ENCODE data around the gene MST1.

Gene MST1

GRCh38 chr3:49680493-49681231, 8.6 kb downstream of the MST1 start:
- FAIRE-seq = no peak

DNA sequence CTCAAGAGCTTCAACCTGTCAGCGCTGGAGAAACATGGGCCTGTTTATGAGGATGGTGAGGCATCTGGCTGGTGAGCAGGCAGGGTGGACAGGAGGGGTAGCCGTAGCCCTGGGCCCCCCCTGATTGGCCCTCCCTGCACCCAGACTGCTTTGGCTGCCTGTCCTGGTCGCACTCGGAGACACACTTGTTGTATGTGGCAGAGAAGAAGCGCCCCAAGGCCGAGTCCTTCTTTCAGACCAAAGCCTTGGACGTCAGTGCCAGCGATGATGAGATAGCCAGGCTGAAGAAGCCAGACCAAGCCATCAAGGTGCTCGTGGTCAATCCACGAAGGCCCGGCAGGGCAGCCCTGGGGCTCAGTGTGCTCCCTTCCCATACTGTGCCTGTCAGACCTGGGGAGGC, 13.4 kb downstream of the MST1 start:
- no peak for FAIRE-seq
- DNase-seq (ENCODE audit: low spot score) = no peak

More at GRCh38 chr3:49680493-49681231, 8.6 kb downstream of the MST1 start:
- DNase-seq (ENCODE audit: low spot score) = no peak

DNA sequence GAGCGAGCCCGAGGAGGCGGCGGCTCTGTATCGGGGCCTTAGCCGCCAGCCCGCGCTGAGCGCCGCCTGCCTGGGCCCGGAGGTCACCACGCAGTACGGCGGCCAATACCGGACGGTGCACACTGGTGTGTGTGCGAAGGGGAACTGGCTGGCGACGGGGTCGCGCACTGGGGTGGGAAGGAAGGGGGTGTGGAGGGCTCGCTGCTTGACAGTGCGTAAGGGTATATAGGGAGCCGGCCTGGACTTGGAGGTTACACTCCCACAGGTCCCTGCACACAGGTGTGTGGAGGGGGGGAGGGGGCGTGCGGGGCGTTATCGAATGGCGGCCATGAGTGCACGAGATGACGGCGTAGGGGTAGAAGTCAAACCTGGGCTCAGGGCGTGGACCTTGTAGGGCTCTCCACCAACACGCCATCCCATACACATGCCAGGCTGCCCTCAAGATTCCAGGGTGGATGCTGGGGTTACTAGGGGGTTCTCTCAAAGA, 14.7 kb downstream of the MST1 start:
- peak; percentile 68 for FAIRE-seq
- DNase-seq (ENCODE audit: low spot score) = no peak

GRCh38 chr3:49673715-49674496, 15.4 kb downstream of the MST1 start, which contains the start of gene APEH:
TSS of gene APEH (plus strand) at chr3:49674351. CDS start at chr3:49674402, 51 bp downstream.
- FAIRE-seq (peak; percentile 97), DNase-seq (ENCODE audit: low spot score) (peak; percentile 98)

- FAIRE-seq (no peak), DNase-seq (ENCODE audit: low spot score) (peak; percentile 39)
These were observed 16.1 kb downstream of the MST1 start for GRCh38 chr3:49673121-49673714.

DNA sequence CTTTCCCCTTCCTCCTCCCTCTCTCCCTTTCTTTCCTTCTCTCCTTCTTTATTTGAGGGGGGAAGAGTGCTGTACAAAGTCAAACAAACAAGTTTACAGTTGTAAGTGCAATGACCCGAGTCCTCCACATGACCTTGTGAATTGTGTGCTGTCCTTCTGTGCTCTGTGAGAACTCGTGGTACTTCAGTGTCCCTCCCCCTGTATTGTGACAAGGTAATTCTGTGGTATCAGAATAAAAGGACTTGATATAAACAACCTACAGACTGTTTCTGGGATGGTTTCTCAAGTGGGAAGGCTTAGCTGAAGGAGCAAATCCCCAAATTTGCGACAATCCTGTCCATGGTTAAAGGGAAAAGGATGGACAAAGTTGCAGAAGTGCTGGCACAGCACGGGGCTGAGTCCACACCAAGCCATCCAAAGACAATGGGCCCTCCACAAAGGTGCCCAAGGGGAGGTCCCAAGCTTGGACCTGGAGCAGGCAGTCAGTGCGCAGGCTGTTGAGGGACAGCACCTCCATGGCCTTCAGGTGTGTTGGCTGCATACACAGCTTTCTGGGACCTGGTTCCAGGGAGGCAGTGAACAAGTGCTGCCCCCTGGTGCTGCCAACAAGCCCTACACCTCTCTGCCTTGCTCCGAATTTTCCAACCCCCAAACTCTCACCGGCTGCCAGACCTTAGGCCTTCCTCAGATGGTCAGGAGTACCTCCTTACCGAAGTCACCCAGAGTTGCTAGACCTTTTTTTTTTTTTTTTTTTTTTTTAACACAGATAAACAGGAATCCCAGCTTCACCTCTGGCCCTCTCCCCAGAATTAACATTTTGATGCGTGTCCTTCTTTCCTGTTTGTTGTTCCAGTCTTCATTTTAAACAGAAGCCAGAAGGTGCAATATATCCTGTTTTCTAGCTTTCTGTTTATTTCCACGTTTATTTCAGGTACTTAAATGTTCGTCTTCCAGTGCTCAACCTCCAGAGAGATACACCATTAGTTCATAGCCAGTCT, 17.7 kb downstream of the MST1 start:
- FAIRE-seq = peak; percentile 92
- DNase-seq (ENCODE audit: low spot score) = peak; percentile 82

DNA sequence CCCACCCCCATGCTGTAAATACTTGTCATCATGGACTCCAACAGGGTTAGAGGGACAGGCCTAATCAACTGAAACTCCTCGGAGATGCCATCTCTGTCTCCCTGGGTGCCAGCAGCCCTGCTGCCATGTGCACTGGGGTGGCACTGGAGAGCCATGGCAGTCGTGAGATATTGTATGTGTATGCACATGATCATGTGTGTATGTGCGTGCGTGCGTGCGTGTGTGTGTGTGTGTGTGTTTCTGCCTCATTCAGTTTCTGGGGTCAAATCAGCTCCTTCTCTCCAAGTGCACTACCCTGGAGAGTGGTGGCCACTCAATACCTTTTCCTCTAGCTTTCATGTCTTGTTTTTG, 18.4 kb downstream of the MST1 start:
- DNase-seq (ENCODE audit: low spot score) = no peak
- no peak for FAIRE-seq

DNA sequence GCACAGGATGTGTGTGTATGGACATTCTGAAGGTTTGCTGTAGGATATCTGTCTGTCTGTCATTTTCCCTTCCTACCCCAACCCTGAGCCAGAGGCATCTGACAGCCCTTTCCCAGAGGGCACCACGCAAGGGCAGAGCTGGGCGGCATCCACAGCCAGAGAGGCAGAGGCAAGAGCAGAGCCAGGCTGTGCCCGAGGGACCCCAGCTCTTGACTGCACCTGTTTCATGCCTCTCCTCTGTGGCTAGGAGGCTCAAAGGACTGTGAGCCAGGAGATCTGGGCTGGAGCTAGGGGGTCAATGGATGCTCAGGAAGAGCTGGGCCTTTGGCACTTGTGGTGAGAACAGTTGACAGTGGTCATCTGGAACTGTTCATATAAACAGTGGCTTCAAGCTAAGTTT, 19.9 kb downstream of the MST1 start:
- FAIRE-seq (no peak), DNase-seq (ENCODE audit: low spot score) (no peak)

GRCh38 chr3:49668861-49669260, 20.4 kb downstream of the MST1 start:
- FAIRE-seq (peak; percentile 52), DNase-seq (ENCODE audit: low spot score) (peak; percentile 61)

GRCh38 chr3:49668414-49668797, 20.9 kb downstream of the MST1 start:
- FAIRE-seq (peak; percentile 61), DNase-seq (ENCODE audit: low spot score) (peak; percentile 40)

DNA sequence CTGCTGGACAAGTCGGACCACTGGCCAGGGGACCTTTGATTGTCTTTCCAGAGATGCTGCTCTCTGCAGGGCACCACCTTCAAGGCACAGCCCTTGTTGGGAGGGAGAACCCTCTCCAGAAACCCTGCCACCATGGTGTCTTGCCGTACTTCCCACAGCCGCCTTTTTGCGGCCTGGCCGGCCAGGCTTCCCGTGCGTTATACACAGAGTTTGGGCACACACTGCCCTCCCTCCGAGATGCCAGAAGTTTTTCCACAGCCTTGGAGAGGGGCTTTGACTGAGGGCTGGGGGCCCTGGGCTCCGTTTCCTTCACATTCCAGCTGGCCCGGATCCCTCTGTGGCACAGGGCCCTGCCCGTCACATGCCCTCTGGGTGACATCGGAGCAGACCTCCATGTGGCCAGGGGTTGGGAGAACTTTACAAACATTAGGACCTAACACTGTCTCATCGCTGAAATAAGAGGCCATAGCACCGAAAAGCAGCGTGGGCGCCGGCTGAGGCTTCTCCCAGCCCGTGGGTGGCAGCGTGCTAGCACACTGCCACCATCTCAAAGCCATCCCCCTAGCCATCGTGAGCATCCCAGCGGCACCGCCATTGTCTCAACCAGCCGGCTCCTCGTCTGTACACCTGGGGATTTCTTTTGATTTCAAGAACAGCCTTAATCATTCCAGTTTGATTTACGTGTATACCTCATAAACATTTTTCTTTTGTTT, 21.4 kb downstream of the MST1 start:
- no peak for FAIRE-seq

GRCh38 chr3:49666592-49666991, 22.7 kb downstream of the MST1 start:
- DNase-seq (ENCODE audit: low spot score) = no peak
- FAIRE-seq = no peak

More for the DNA sequence above, 21.4 kb downstream of the MST1 start:
- no peak for DNase-seq (ENCODE audit: low spot score)

DNA sequence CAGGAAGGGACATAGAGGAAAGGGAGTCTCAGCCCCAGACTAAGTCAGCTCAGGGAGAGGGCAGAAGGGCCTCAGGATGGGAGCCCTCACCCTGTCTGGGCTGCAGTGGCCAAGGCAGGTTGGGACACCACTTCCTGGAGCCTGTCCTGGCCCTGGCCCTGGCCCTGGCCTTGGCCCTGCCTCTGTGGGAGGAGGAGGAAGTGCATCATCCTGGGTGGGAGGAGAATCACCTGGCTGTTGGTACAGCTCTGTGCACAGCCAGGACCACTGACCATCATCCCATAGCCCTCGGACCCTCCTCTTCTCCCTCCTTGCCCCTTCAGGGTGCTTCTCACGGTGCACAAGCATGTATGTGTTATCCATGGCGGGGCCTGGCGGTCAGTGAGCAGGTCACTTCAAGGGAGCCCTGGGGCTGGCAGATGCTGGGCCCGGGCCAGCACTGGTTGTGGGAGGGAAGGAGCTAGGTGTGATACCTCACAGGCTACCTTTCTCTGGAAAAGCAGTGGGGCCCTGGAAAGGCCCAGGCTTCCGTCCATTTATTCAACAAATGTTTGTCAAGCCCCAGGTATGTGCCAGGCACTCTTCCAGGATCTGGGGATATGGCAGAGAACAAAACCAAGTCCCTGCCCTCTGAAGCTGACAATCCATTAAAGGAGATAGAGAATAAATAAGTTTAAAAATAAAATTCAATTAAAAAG, 23.3 kb downstream of the MST1 start:
- FAIRE-seq (no peak), DNase-seq (ENCODE audit: low spot score) (no peak)

GRCh38 chr3:49664300-49664699, 25.0 kb downstream of the MST1 start:
- DNase-seq (ENCODE audit: low spot score) (no peak), FAIRE-seq (no peak)

GRCh38 chr3:49663831-49664230, 25.4 kb downstream of the MST1 start:
- DNase-seq (ENCODE audit: low spot score) = no peak
- FAIRE-seq = no peak

- DNase-seq (ENCODE audit: low spot score) (no peak), FAIRE-seq (no peak)
These were observed 26.4 kb downstream of the MST1 start for GRCh38 chr3:49662720-49663413.

- DNase-seq (ENCODE audit: low spot score) (no peak), FAIRE-seq (no peak)
These were observed 27.3 kb downstream of the MST1 start for GRCh38 chr3:49662021-49662420.

DNA sequence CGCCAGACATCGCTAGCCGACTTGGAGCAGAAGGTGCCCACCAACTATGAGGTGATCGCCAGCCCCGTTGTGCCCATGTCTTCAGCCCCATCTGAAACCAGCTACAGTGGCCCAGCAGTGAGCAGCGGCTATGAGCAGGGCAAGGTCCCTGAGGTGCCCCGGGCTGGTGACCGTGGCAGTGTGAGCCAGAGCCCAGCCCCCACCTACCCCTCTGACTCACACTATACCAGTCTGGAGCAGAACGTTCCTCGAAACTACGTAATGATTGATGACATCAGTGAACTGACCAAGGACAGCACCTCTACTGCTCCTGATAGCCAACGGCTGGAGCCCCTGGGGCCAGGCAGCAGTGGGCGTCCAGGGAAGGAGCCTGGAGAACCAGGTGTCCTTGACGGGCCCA, 28.0 kb downstream of the MST1 start:
- peak; percentile 37 for DNase-seq (ENCODE audit: low spot score)
- FAIRE-seq = peak; percentile 13

- no peak for FAIRE-seq
- DNase-seq (ENCODE audit: low spot score) = no peak
These were observed 29.5 kb downstream of the MST1 start for GRCh38 chr3:49659756-49660155.
